ENCODE measurements around the gene RAD51AP2. TPM values are rescaled to one million over a fixed set of nuclear protein-coding genes. Genes with fewer than 3 reads are reported as not detected.

Gene RAD51AP2
- total and polyA plus RNA-seq, 2 of the 13 experiments (the other 11 are each of a cell fraction or from before 2014, with no cell fraction given): 0.11 to 0.12 TPM

- peak; percentile 87 for TF ChIP-seq RAD21 (CRISPR knock-in tag; IDR thresholded peaks at IDR 0.05)
- TF ChIP-seq GATAD1 (CRISPR knock-in tag; IDR thresholded peaks at IDR 0.05): 0 out of 2 replicates have a peak, but pooled peaks have one; percentile 17
- TF ChIP-seq NFYC (CRISPR knock-in tag; IDR thresholded peaks at IDR 0.05): 0 out of 2 replicates have a peak, but pooled peaks have one; percentile 10
- 0 out of 2 replicates have a peak, but pooled peaks have one; percentile 42 for TF ChIP-seq ZNF512B (CRISPR knock-in tag; IDR thresholded peaks at IDR 0.05; ENCODE audit: borderline replicate concordance)
- no peak for TF ChIP-seq LRRFIP1 (CRISPR knock-in tag; conservative IDR thresholded peaks at IDR 0.05)
- 0 out of 2 replicates have a peak, but pooled peaks have one; percentile 47 for TF ChIP-seq TOPORS (CRISPR knock-in tag; IDR thresholded peaks at IDR 0.05)
- peak; percentile 95 for TF ChIP-seq SMC3 (IDR thresholded peaks at IDR 0.05; ENCODE audit: low read length)
- TF ChIP-seq STAG1 (CRISPR knock-in tag; IDR thresholded peaks at IDR 0.05): peak; percentile 94
- TF ChIP-seq ZNF451 (CRISPR knock-in tag; IDR thresholded peaks at IDR 0.05): no peak
- no peak for TF ChIP-seq ZNF747 (CRISPR knock-in tag; IDR thresholded peaks at IDR 0.05; ENCODE audit: borderline replicate concordance)
These were observed 47.2 kb downstream of the RAD51AP2 start (continued) for GRCh38 chr2:17470855-17471641.

All from HepG2 (cell line).